Loucy (cell line): ENCODE measurements around the gene RNU5B-1.

ENCODE experiments used
- H2AFZ ChIP-seq: fragments of 200-600 bp; sonication (generic); 2 replicates; pipeline ENCODE4 v1.6.0; 2016; ENCODE audit warnings: antibody characterized with exemption, mild to moderate bottlenecking, low read length, moderate library complexity
- H3F3A ChIP-seq: fragments of 200-600 bp; 2 replicates; pipeline ENCODE4 v1.6.0; 2016; ENCODE audit warnings: antibody characterized with exemption, low read depth, mild to moderate bottlenecking
- H3K27me3 ChIP-seq: fragments of 200-600 bp; sonication (generic); 2 replicates; pipeline ENCODE4 v1.6.1; 2014; ENCODE audit warnings: low read length, mild to moderate bottlenecking; ENCODE audit not compliant: insufficient read depth, poor library complexity, severe bottlenecking
- H3K36me3 ChIP-seq: fragments of 200-600 bp; sonication (generic); 2 replicates; pipeline ENCODE4 v1.6.1; 2016; ENCODE audit warnings: low read length; ENCODE audit not compliant: insufficient read depth
- H3K4me1 ChIP-seq: fragments of 200-600 bp; sonication (generic); 2 replicates; pipeline ENCODE4 v1.5.1; 2014; ENCODE audit warnings: low read length, mild to moderate bottlenecking; ENCODE audit not compliant: insufficient read depth, poor library complexity, severe bottlenecking
- H3K4me2 ChIP-seq: fragments of 200-600 bp; sonication (generic); 2 replicates; pipeline ENCODE4 v1.6.0; 2014; ENCODE audit warnings: antibody characterized with exemption, low read length, low read depth, mild to moderate bottlenecking; ENCODE audit not compliant: poor library complexity, severe bottlenecking
- H3K4me3 ChIP-seq: fragments of 200-600 bp; sonication (generic); 2 replicates; pipeline ENCODE4 v1.5.1; 2014; ENCODE audit warnings: low read length, mild to moderate bottlenecking, mixed read lengths; ENCODE audit not compliant: poor library complexity, severe bottlenecking
- H3K79me2 ChIP-seq: fragments of 200-600 bp; sonication (generic); 2 replicates; pipeline ENCODE4 v1.6.1; 2014; ENCODE audit warnings: low read length; ENCODE audit not compliant: insufficient read depth
- H3K9ac ChIP-seq: fragments of 200-600 bp; sonication (generic); 2 replicates; pipeline ENCODE4 v1.6.0; 2014; ENCODE audit warnings: mild to moderate bottlenecking, low read depth, low read length, moderate library complexity; ENCODE audit not compliant: poor library complexity, severe bottlenecking
- H3K9me2 ChIP-seq: fragments of 200-600 bp; sonication (generic); replicated peaks from 2 replicates; pipeline ENCODE4 v1.6.1; 2016; ENCODE audit warnings: low read depth, low read length, mixed read lengths
- H3K9me3 ChIP-seq: fragments of 200-600 bp; sonication (generic); 2 replicates; pipeline ENCODE4 v1.6.1; 2014; ENCODE audit warnings: mild to moderate bottlenecking, antibody characterized with exemption, low read length, low read depth; ENCODE audit not compliant: insufficient read depth
- H4K20me1 ChIP-seq: fragments of 200-600 bp; sonication (generic); 2 replicates; pipeline ENCODE4 v1.6.0; 2014; ENCODE audit warnings: antibody characterized with exemption, low read length, mild to moderate bottlenecking; ENCODE audit not compliant: insufficient read depth, poor library complexity, severe bottlenecking
- EZH2phosphoT487 ChIP-seq: fragments of 200-600 bp; IDR thresholded peaks from 2 replicates; pipeline ENCODE4 v1.6.1; 2018; ENCODE audit warnings: antibody characterized with exemption, mild to moderate bottlenecking, moderate library complexity, borderline replicate concordance
- TF ChIP-seq, protein P1 (sequence below): fragments of 200-600 bp; sonication (generic); conservative IDR thresholded peaks from 2 replicates; pipeline ENCODE4 v1.5.1; 2014; ENCODE audit warnings: mild to moderate bottlenecking, antibody characterized with exemption, low read length

RNU5B-1 gene

DNA sequence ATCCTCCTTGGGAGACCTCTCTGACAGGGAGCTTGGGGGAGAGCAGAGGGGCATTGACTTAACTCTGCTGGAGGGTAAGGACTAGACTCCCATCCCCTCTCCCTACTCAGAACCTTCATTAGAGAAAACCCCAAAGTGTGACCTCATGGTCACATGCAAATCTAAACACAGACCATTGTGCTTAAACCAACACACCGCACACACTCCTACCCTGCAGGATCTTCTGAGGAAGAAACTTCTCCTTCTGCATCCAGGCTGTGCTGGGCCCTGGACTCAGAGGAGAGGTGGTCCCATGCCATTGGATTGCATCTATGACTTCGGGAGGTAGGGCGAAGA is 17.0 kb upstream of the RNU5B-1 start:
- Histone ChIP-seq H3K9ac (peak overlapping the region; percentile 76), H3F3A (no peaks in the 10 kb centered on the region), H3K4me3 (peak overlapping the region; percentile 75)

DNA sequence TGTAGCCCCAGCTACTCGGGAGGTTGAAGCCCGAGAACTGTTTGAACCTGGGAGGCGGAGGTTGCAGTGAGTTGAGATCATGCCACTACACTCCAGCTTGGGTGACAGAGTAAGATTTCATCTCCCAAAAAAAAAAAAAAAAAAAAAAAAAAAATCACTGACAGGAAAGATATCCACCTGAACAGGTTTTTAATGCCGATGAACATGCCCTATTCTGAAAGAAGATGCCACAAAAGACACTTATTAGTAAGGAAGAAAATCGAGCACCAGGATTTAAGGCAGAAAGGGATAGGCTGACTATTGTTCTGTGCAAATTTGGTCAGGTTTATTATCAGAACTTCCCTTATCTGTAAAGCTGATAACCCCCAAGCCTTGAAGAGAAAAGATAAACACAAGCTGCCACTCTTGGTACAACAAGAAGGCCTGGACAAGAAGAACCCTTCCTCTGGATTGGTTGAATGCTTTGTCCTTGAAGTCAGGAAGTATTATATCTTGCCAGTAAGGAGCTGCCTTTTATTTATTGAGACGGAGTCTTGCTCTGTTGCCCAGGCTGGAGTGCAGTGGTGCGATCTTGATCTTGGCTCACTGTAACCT is 15.1 kb upstream of the RNU5B-1 start:
- no peaks in the 10 kb centered on the region for H3F3A ChIP-seq
- no peaks in the 10 kb centered on the region for H3K9me2 ChIP-seq
- no peaks in the 10 kb centered on the region for H3K9me3 ChIP-seq
- H3K27me3 ChIP-seq, result no peaks in the 10 kb centered on the region
- H3K9ac ChIP-seq, result no peak overlapping the region
- no peaks in the 10 kb centered on the region for H4K20me1 ChIP-seq
- H3K4me3 ChIP-seq, result no peak overlapping the region
- H3K36me3 ChIP-seq, result no peaks in the 10 kb centered on the region
- H2AFZ ChIP-seq, result no peak overlapping the region
- H3K4me1 ChIP-seq, result peaks cover 27% of the 10 kb centered on the region
- no peak for TF ChIP-seq EZH2phosphoT487
- TF ChIP-seq, protein P1, sequence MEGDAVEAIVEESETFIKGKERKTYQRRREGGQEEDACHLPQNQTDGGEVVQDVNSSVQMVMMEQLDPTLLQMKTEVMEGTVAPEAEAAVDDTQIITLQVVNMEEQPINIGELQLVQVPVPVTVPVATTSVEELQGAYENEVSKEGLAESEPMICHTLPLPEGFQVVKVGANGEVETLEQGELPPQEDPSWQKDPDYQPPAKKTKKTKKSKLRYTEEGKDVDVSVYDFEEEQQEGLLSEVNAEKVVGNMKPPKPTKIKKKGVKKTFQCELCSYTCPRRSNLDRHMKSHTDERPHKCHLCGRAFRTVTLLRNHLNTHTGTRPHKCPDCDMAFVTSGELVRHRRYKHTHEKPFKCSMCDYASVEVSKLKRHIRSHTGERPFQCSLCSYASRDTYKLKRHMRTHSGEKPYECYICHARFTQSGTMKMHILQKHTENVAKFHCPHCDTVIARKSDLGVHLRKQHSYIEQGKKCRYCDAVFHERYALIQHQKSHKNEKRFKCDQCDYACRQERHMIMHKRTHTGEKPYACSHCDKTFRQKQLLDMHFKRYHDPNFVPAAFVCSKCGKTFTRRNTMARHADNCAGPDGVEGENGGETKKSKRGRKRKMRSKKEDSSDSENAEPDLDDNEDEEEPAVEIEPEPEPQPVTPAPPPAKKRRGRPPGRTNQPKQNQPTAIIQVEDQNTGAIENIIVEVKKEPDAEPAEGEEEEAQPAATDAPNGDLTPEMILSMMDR, result no peak
- H3K79me2 ChIP-seq, result peaks cover 19% of the 10 kb centered on the region
- no peak overlapping the region for H3K4me2 ChIP-seq

More for the DNA sequence above, 17.0 kb upstream of the RNU5B-1 start:
- Histone ChIP-seq H3K4me1 (peaks cover 37% of the 10 kb centered on the region), H3K9me3 (no peaks in the 10 kb centered on the region), H2AFZ (peak overlapping the region; percentile 85; the same call in 1 of the 2 replicates), H3K9me2 (no peaks in the 10 kb centered on the region), H3K4me2 (peak overlapping the region; percentile 77), H4K20me1 (no peaks in the 10 kb centered on the region), H3K27me3 (no peaks in the 10 kb centered on the region), H3K36me3 (no peaks in the 10 kb centered on the region), H3K79me2 (peaks cover 37% of the 10 kb centered on the region)
- TF ChIP-seq EZH2phosphoT487, result no peak
- TF ChIP-seq, protein P1, result no peak

DNA sequence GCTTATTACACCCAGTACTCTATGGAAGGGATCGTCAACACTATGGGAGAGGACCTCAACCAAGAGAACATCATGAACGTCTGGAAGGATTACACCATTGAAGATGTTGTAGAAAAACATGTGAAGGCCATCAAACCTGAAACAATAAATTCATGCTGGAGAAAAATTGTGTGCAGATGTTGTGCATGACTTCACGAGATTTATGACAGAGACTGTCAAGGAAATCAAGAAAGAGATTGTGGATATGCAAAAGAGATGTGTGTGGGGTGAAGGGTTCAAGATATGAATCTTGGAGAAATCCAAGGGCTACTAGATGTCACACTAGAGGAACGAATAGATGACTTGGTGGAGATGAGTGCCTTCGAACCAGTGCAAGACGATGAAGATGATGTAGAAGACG is 14.2 kb upstream of the RNU5B-1 start:
- Histone ChIP-seq H3F3A (no peaks in the 10 kb centered on the region), H3K4me2 (no peak overlapping the region)

More for the DNA sequence above, 14.2 kb upstream of the RNU5B-1 start:
- Histone ChIP-seq H2AFZ (no peak overlapping the region), H4K20me1 (no peaks in the 10 kb centered on the region), H3K79me2 (peaks cover 10% of the 10 kb centered on the region), H3K4me1 (peaks cover 21% of the 10 kb centered on the region), H3K36me3 (no peaks in the 10 kb centered on the region), H3K9ac (no peak overlapping the region), H3K9me2 (no peaks in the 10 kb centered on the region), H3K4me3 (no peak overlapping the region), H3K9me3 (no peaks in the 10 kb centered on the region), H3K27me3 (no peaks in the 10 kb centered on the region)
- TF ChIP-seq, protein P1, result no peak
- TF ChIP-seq EZH2phosphoT487, result no peak
